Tibial nerve (tissue), 4 donors: Measurements from ENCODE around the gene C7orf25.

Experiments
- CTCF ChIP-seq, 5 experiments: fragments of 200-600 bp in 3 of 5; fragments of 450-650 bp in 2 of 5; sonication (generic) in 3 of 5; IDR thresholded peaks; one replicate each; pipeline ENCODE4 v1.5.1; 2016 to 2019; ENCODE audit warnings: antibody characterized with exemption in 5 of 5, mild to moderate bottlenecking in 3 of 5, moderate library complexity in 2 of 5
- EP300 ChIP-seq, 2 donors: sonication (generic); formaldehyde crosslinking; IDR thresholded peaks; one replicate each; pipeline ENCODE4 v1.6.1; 2017; ENCODE audit warnings: antibody characterized with exemption in 2 of 2, mild to moderate bottlenecking in 1 of 2

DNA sequence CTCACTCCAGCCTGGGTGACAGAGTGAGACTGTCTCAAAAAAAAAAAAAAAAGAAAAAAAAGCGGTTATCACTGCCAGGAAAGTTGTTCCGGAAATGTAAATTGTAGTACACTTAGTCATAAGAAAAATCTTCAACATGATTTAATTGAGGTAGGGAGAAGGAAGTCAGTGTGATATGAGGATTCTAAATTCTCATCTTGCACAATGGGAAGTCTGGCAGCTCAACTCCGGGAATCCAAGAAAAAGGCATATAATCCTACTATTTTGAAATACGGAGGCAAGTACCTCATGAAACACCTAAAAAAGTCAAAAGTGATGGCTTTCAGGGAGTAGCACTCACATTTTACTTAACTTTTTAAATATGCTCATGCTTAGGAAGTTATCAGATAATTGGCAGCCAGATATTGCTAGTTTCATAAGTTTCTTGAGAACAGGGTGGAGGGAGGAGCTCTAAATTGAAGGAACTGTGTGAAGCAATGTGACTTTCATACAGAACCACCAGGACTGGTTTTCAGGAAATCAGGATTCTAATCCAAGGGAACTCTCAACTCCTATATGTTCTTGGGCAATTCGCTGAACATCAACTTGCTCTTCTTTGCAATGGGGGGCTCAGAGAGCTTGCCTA, 2.7 kb upstream of the C7orf25 start:
- TF ChIP-seq CTCF (IDR thresholded peaks at IDR 0.05) (no peak), EP300 (IDR thresholded peaks at IDR 0.05) (no peak)
